ENCODE measurements around the gene PTBP2. TPM values are rescaled to one million over a fixed set of nuclear protein-coding genes. Genes with fewer than 3 reads are reported as not detected.

PTBP2 gene
- total RNA-seq, 4 donors from 2014 or later: 24.7 to 630 (median 44.3) TPM

DNA sequence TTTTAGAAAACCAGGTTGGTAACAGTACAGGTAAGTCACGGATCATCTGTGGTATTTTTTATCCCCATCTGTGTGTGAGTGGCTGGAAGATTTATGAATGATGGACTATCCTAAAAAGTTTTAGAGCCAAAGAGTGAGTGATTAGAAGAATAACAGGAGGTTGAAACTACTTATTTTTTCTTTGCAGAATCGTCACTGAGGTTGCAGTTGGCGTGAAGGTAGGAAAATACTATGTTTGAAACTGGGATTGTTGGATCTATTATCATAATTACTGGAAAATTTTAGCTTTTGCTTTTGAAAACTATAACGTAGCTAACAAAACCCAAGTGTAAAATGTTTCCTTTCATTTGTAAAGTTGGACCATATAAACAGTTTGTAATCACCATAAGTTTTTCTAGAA lies 1.8 kb downstream of the PTBP2 start:
- H3K9me3 ChIP-seq: no peaks in the 10 kb centered on the region
- H3K36me3 ChIP-seq: peaks cover 0 to 3% (median 0%) of the 10 kb centered on the region in 4 donors
- in situ Hi-C loops (cut with MboI; ENCODE audit: low pct_ligation_motif_present in 1 of 4, low pct_unique_long_range_greater_than_20kb in 1 of 4, low sequenced_read_pairs in 3 of 4): no loop called here
- TF ChIP-seq POLR2A (IDR thresholded peaks at IDR 0.05) (no peak), EP300 (IDR thresholded peaks at IDR 0.05; ENCODE audit: low read depth) (no peak), POLR2AphosphoS5 (IDR thresholded peaks at IDR 0.05) (no peak)
- TF ChIP-seq, protein P1, sequence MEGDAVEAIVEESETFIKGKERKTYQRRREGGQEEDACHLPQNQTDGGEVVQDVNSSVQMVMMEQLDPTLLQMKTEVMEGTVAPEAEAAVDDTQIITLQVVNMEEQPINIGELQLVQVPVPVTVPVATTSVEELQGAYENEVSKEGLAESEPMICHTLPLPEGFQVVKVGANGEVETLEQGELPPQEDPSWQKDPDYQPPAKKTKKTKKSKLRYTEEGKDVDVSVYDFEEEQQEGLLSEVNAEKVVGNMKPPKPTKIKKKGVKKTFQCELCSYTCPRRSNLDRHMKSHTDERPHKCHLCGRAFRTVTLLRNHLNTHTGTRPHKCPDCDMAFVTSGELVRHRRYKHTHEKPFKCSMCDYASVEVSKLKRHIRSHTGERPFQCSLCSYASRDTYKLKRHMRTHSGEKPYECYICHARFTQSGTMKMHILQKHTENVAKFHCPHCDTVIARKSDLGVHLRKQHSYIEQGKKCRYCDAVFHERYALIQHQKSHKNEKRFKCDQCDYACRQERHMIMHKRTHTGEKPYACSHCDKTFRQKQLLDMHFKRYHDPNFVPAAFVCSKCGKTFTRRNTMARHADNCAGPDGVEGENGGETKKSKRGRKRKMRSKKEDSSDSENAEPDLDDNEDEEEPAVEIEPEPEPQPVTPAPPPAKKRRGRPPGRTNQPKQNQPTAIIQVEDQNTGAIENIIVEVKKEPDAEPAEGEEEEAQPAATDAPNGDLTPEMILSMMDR (IDR thresholded peaks at IDR 0.05): no peak
- H3K27me3 ChIP-seq: no peaks in the 10 kb centered on the region
- H3K27ac ChIP-seq: peak overlapping the region; percentile 90 to 96 (median 92)
- no peak for DNase-seq
- WGBS, 2 donors (ENCODE audit: low coverage in 1 of 2): 47 to 60% methylated on average over 4 of the region's 4 CpGs
- intact Hi-C loops (cut with DNase I; ENCODE audit: low total_unique reads): no loop called here
- H3K4me1 ChIP-seq: peaks cover 0 to 25% (median 20%) of the 10 kb centered on the region in 4 donors
- H3K4me3 ChIP-seq: peak overlapping the region in 3 of 4 donors; percentile 57 to 86 (median 62)

DNA sequence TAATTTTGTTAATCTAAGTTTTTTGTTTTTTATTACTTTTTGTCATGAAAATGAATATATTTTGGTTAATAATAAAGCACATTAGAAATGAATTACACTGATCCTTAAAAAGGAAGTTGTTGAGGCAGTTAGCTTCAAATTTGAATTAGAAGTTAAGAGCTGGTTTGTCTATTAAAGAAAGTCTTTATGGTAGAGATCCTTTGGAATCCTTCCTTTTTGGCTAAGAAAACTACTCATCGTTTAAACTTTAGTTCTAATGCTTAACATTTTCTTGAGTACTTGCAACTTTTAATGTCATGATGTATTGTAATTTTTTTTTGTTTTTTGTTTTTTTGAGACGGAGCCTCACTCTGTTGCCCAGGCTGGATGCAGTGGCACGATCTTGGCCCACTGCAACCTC lies 2.4 kb downstream of the PTBP2 start:
- Histone ChIP-seq H3K27me3 (no peaks in the 10 kb centered on the region), H3K36me3 (peaks cover 0 to 4% (median 0%) of the 10 kb centered on the region in 4 donors), H3K27ac (peak overlapping the region in 3 of 4 donors; percentile 10 to 90 (median 90)), H3K4me3 (peak overlapping the region in 1 of 4 donors; percentile 86), H3K4me1 (peaks cover 0 to 29% (median 20%) of the 10 kb centered on the region in 4 donors), H3K9me3 (no peaks in the 10 kb centered on the region)
- intact Hi-C loops (cut with DNase I; ENCODE audit: low total_unique reads) (no loop called here), in situ Hi-C loops (cut with MboI; ENCODE audit: low pct_ligation_motif_present in 1 of 4, low pct_unique_long_range_greater_than_20kb in 1 of 4, low sequenced_read_pairs in 3 of 4) (no loop called here)
- DNase-seq: no peak
- TF ChIP-seq POLR2AphosphoS5 (IDR thresholded peaks at IDR 0.05) (no peak), EP300 (IDR thresholded peaks at IDR 0.05; ENCODE audit: low read depth) (no peak), POLR2A (IDR thresholded peaks at IDR 0.05) (no peak)
- TF ChIP-seq, protein P1 (IDR thresholded peaks at IDR 0.05): no peak
- WGBS, 2 donors (ENCODE audit: low coverage in 1 of 2): 71 to 72% methylated on average over 3 of the region's 3 CpGs

DNA sequence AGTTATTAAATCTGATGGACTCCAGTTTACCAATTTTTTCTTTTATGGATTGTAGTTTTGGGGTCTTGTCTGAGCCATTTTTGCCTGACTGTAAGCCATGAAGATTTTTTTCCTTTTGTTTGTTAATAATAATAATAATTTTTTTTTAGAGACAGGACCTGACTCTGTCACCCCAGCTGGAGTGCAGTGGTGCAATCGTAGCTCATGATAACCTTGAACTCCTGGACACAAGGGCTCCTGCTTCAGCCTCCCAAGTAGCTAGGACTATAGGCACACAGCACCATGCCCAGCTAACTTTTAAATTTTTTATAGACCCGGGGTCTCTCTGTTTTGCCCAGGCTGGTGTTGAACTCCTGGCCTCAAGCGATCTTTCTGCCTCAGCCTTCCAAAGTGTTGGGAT lies 6.3 kb downstream of the PTBP2 start:
- intact Hi-C loops (cut with DNase I; ENCODE audit: low total_unique reads): no loop called here
- peaks cover 0 to 57% (median 18%) of the 10 kb centered on the region in 4 donors for H3K4me1 ChIP-seq
- no peak overlapping the region for H3K27ac ChIP-seq
- peaks cover 0 to 4% (median 0%) of the 10 kb centered on the region in 4 donors for H3K36me3 ChIP-seq
- H3K9me3 ChIP-seq: no peaks in the 10 kb centered on the region
- in situ Hi-C loops (cut with MboI; ENCODE audit: low pct_ligation_motif_present in 1 of 4, low pct_unique_long_range_greater_than_20kb in 1 of 4, low sequenced_read_pairs in 3 of 4): no loop called here
- H3K27me3 ChIP-seq: no peaks in the 10 kb centered on the region
- H3K4me3 ChIP-seq: no peak overlapping the region
- no peak for TF ChIP-seq POLR2AphosphoS5 (IDR thresholded peaks at IDR 0.05)
- no peak for TF ChIP-seq EP300 (IDR thresholded peaks at IDR 0.05; ENCODE audit: low read depth)
- TF ChIP-seq, protein P1 (IDR thresholded peaks at IDR 0.05): no peak
- DNase-seq: no peak
- 92 to 94% methylated on average over 3 of the region's 3 CpGs for WGBS, 2 donors (ENCODE audit: low coverage in 1 of 2)

DNA sequence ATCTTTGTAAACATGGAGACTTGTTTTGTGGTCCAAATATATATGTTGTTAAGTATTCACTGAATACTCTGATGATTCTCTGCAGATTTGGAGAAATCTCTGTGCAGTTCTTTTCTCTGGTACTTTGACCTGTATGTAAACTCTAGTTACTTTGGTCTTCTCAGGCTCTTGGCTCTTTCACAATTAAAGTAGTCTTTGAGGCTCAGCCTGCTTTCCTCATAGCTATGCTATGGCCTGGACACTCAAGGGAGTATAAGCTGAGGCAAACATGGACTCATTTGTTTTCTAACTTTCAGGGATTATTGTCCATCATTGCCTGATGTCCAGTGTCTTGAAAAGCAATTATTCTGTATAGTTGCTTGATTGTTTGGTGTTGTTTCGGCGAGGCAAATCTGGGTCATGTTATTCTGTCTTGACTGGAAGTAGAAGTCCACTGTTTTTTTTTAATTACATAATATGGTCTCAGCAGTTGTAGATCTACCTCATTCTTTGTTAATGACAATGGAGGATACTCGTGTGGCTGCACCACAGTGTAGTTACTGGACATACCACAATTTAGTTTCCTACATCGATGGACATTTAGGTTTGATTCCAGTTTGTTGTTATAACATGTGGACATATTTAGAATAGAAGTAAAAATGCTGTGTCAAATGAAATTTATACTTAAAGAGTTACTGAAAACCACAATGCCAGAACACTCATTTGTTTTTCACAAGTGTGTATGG lies 9.2 kb downstream of the PTBP2 start:
- 77 to 89% methylated on average over 4 of the region's 4 CpGs for WGBS, 2 donors (ENCODE audit: low coverage in 1 of 2)
- DNase-seq: no peak
- H3K27ac ChIP-seq: peak overlapping the region in 1 of 4 donors; percentile 1

More for the DNA sequence above, 9.2 kb downstream of the PTBP2 start:
- intact Hi-C loops (cut with DNase I; ENCODE audit: low total_unique reads): no loop called here
- Histone ChIP-seq H3K27me3 (no peaks in the 10 kb centered on the region), H3K4me1 (peaks cover 0 to 45% (median 7%) of the 10 kb centered on the region in 4 donors), H3K36me3 (peaks cover 0 to 10% (median 0%) of the 10 kb centered on the region in 4 donors), H3K9me3 (no peaks in the 10 kb centered on the region), H3K4me3 (no peak overlapping the region)
- TF ChIP-seq POLR2AphosphoS5 (IDR thresholded peaks at IDR 0.05): no peak
- TF ChIP-seq POLR2A (IDR thresholded peaks at IDR 0.05): no peak
- TF ChIP-seq EP300 (IDR thresholded peaks at IDR 0.05; ENCODE audit: low read depth): no peak
- TF ChIP-seq, protein P1 (IDR thresholded peaks at IDR 0.05): no peak
- in situ Hi-C loops (cut with MboI; ENCODE audit: low pct_ligation_motif_present in 1 of 4, low pct_unique_long_range_greater_than_20kb in 1 of 4, low sequenced_read_pairs in 3 of 4): no loop called here

Measured in transverse colon (tissue), 4 donors.